Stimulated activated CD4-positive, alpha-beta T cell treated with anti-CD3 and anti-CD28 coated beads, Interleukin-2, amount 100 ng/mL, for 4 hours (primary cell): Measurements from ENCODE around the gene MINAR1.

Experiments
- DNase-seq: peaks from one replicate; pipeline ENCODE4 v3.0.0-alpha.2; 2020; ENCODE audit warnings: low read depth

MINAR1 gene

GRCh38 chr15:79463043-79463780 is 31.1 kb downstream of the MINAR1 start:
- no peak for DNase-seq

GRCh38 chr15:79463781-79464270 is 31.7 kb downstream of the MINAR1 start:
- no peak for DNase-seq

- no peak for DNase-seq
Measured at GRCh38 chr15:79466488-79466887, 34.4 kb downstream of the MINAR1 start.

- DNase-seq, result no peak
Measured at GRCh38 chr15:79467865-79468586, 35.9 kb downstream of the MINAR1 start.

- no peak for DNase-seq
Measured at GRCh38 chr15:79472446-79472845, 40.3 kb downstream of the MINAR1 start.

GRCh38 chr15:79474252-79474651 is 42.1 kb downstream of the MINAR1 start:
- DNase-seq, result no peak

GRCh38 chr15:79475306-79475705 is 43.2 kb downstream of the MINAR1 start:
- DNase-seq, result no peak

GRCh38 chr15:79478108-79478507 is 46.0 kb downstream of the MINAR1 start:
- DNase-seq, result no peak

- DNase-seq, result no peak
Measured at GRCh38 chr15:79479616-79480015, 47.5 kb downstream of the MINAR1 start.

- no peak for DNase-seq
Measured at GRCh38 chr15:79481793-79482192, 49.7 kb downstream of the MINAR1 start.
